ENCODE data around the gene OR8K3. TPM values are rescaled to one million over a fixed set of nuclear protein-coding genes. Genes with fewer than 3 reads are reported as not detected.

The OR8K3 gene
- total and polyA plus RNA-seq, 7 experiments from 2014 or later = not detected

GRCh38 chr11:56333156-56333555 is 18.2 kb downstream of the OR8K3 start:
- peaks cover 0 to 10% (median 0%) of the 10 kb centered on the region in 3 experiments for H3K9me3 ChIP-seq (ENCODE audit: control insufficient read depth in 2 of 3, low read length in 3 of 3)
- Mint-ChIP-seq H3K27ac (no peak overlapping the region), H3K4me3 (no peak overlapping the region), H3K4me1 (no peaks in the 10 kb centered on the region), H3K36me3 (no peaks in the 10 kb centered on the region), H3K27me3 (no peaks in the 10 kb centered on the region), H3K9me3 (peaks cover 0 to 13% (median 5%) of the 10 kb centered on the region in 11 donors)
- no peaks in the 10 kb centered on the region for H3K4me1 ChIP-seq (ENCODE audit: control insufficient read depth in 2 of 2, insufficient read depth in 2 of 2, low read length in 2 of 2)
- DNase-seq (no peak), ATAC-seq (no peak)
- no peaks in the 10 kb centered on the region for H3K36me3 ChIP-seq (ENCODE audit: control insufficient read depth in 2 of 3, insufficient read depth in 3 of 3, low read length in 3 of 3)
- no peaks in the 10 kb centered on the region for H3K27me3 ChIP-seq (ENCODE audit: control insufficient read depth in 2 of 2, insufficient read depth in 2 of 2, low read length in 2 of 2)
- intact Hi-C loops (cut with micrococcal nuclease) = no loop called here
- POLR2A ChIA-PET = no interaction called here
- CTCF ChIA-PET = no interaction called here
- H3K4me3 ChIP-seq (ENCODE audit: low read length) = no peak overlapping the region
- no peak overlapping the region for H3K27ac ChIP-seq (ENCODE audit: low read depth, low read length)

DNA sequence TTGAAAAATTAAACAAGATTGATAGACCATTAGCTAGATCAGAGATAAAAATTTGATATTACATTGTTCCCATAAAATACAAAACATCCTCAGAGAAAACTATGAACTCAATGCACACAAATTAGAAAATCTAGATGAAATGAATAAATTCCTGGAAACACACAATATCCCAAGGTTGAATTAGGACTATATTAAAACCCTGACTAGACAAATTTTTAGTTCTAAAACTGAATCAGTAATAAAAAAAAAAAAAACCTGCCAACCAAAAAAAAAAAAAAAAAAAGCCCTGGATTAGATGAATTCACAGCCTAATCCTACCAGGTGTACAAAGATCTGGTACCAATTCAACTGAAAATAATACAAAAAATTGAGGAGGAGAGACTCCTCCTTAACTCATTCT is 25.3 kb downstream of the OR8K3 start:
- ATAC-seq = no peak
- no peak for DNase-seq
- Mint-ChIP-seq H3K4me3 (no peak overlapping the region), H3K27me3 (no peaks in the 10 kb centered on the region), H3K9me3 (peaks cover 4 to 32% (median 18%) of the 10 kb centered on the region in 11 donors), H3K4me1 (no peaks in the 10 kb centered on the region), H3K27ac (no peak overlapping the region), H3K36me3 (no peaks in the 10 kb centered on the region)
- H3K27me3 ChIP-seq (ENCODE audit: control insufficient read depth in 2 of 2, insufficient read depth in 2 of 2, low read length in 2 of 2) = no peaks in the 10 kb centered on the region
- intact Hi-C loops (cut with micrococcal nuclease) = no loop called here
- no peaks in the 10 kb centered on the region for H3K4me1 ChIP-seq (ENCODE audit: control insufficient read depth in 2 of 2, insufficient read depth in 2 of 2, low read length in 2 of 2)
- peaks cover 0 to 10% (median 0%) of the 10 kb centered on the region in 3 experiments for H3K9me3 ChIP-seq (ENCODE audit: control insufficient read depth in 2 of 3, low read length in 3 of 3)
- H3K4me3 ChIP-seq (ENCODE audit: low read length) = no peak overlapping the region
- ChIA-PET CTCF (no interaction called here), POLR2A (no interaction called here)
- H3K27ac ChIP-seq (ENCODE audit: low read depth, low read length) = no peak overlapping the region
- no peaks in the 10 kb centered on the region for H3K36me3 ChIP-seq (ENCODE audit: control insufficient read depth in 2 of 3, insufficient read depth in 3 of 3, low read length in 3 of 3)

- ATAC-seq = no peak
- H3K4me1 ChIP-seq (ENCODE audit: control insufficient read depth in 2 of 2, insufficient read depth in 2 of 2, low read length in 2 of 2) = no peaks in the 10 kb centered on the region
- ChIA-PET CTCF (no interaction called here), POLR2A (no interaction called here)
- no peaks in the 10 kb centered on the region for H3K36me3 ChIP-seq (ENCODE audit: control insufficient read depth in 2 of 3, insufficient read depth in 3 of 3, low read length in 3 of 3)
- Mint-ChIP-seq H3K27ac (no peak within 1 kb of the TSS), H3K27me3 (no peaks in the 10 kb centered on the region), H3K4me3 (no peak within 1 kb of the TSS), H3K36me3 (no peaks in the 10 kb centered on the region), H3K4me1 (no peaks in the 10 kb centered on the region), H3K9me3 (peaks cover 2 to 23% (median 9%) of the 10 kb centered on the region in 11 donors)
- no peaks in the 10 kb centered on the region for H3K9me3 ChIP-seq (ENCODE audit: control insufficient read depth in 2 of 3, low read length in 3 of 3)
- no peaks in the 10 kb centered on the region for H3K27me3 ChIP-seq (ENCODE audit: control insufficient read depth in 2 of 2, insufficient read depth in 2 of 2, low read length in 2 of 2)
- H3K27ac ChIP-seq (ENCODE audit: low read depth, low read length) = no peak within 1 kb of the TSS
- DNase-seq = no peak
- intact Hi-C loops (cut with micrococcal nuclease) = no loop called here
- no peak within 1 kb of the TSS for H3K4me3 ChIP-seq (ENCODE audit: low read length)
These were observed 30.8 kb downstream of the OR8K3 start, which contains the start of gene OR8K1 for GRCh38 chr11:56345739-56346138. OR8K1 (plus strand) TSS chr11:56346039; CDS start chr11:56346039, 0 bp downstream.

GRCh38 chr11:56353991-56354390 is 39.0 kb downstream of the OR8K3 start, which contains the start of gene OR8J1:
OR8J1 (plus strand) TSS chr11:56354291; CDS start chr11:56360247, 5,956 bp downstream.
- ChIA-PET POLR2A (no interaction called here), CTCF (no interaction called here)

More at GRCh38 chr11:56353991-56354390, 39.0 kb downstream of the OR8K3 start, which contains the start of gene OR8J1:
- Mint-ChIP-seq H3K36me3 (no peaks in the 10 kb centered on the region), H3K4me1 (no peaks in the 10 kb centered on the region), H3K4me3 (no peak within 1 kb of the TSS), H3K27ac (no peak within 1 kb of the TSS), H3K9me3 (peaks cover 0 to 21% (median 4%) of the 10 kb centered on the region in 11 donors), H3K27me3 (no peaks in the 10 kb centered on the region)
- no peaks in the 10 kb centered on the region for H3K27me3 ChIP-seq (ENCODE audit: control insufficient read depth in 2 of 2, insufficient read depth in 2 of 2, low read length in 2 of 2)
- H3K36me3 ChIP-seq (ENCODE audit: control insufficient read depth in 2 of 3, insufficient read depth in 3 of 3, low read length in 3 of 3) = no peaks in the 10 kb centered on the region
- H3K4me3 ChIP-seq (ENCODE audit: low read length) = no peak within 1 kb of the TSS
- intact Hi-C loops (cut with micrococcal nuclease) = no loop called here
- no peaks in the 10 kb centered on the region for H3K4me1 ChIP-seq (ENCODE audit: control insufficient read depth in 2 of 2, insufficient read depth in 2 of 2, low read length in 2 of 2)
- ATAC-seq = no peak
- H3K27ac ChIP-seq (ENCODE audit: low read depth, low read length) = no peak within 1 kb of the TSS
- no peaks in the 10 kb centered on the region for H3K9me3 ChIP-seq (ENCODE audit: control insufficient read depth in 2 of 3, low read length in 3 of 3)
- no peak for DNase-seq

Other genes starting within 250 kb of the OR8K3 start
- not detected for gene OR8I2, start 221.8 kb upstream of the OR8K3 start, total RNA-seq
- gene OR8I2, start 221.8 kb upstream of the OR8K3 start, polyA plus RNA-seq = not detected
- not detected for gene OR8H2, start 211.5 kb upstream of the OR8K3 start, total RNA-seq
- not detected for gene OR8H2, start 211.5 kb upstream of the OR8K3 start, polyA plus RNA-seq
- gene OR8H3, start 192.8 kb upstream of the OR8K3 start, total RNA-seq = not detected
- gene OR8H3, start 192.8 kb upstream of the OR8K3 start, polyA plus RNA-seq = not detected
- gene OR8J3, start 174.9 kb upstream of the OR8K3 start, total RNA-seq = not detected
- not detected for gene OR8J3, start 174.9 kb upstream of the OR8K3 start, polyA plus RNA-seq
- gene OR8K5, start 154.8 kb upstream of the OR8K3 start, total RNA-seq = not detected
- gene OR8K5, start 154.8 kb upstream of the OR8K3 start, polyA plus RNA-seq = not detected
- not detected for gene OR5J2, start 138.5 kb upstream of the OR8K3 start, total RNA-seq
- not detected for gene OR5J2, start 138.5 kb upstream of the OR8K3 start, polyA plus RNA-seq
- gene OR5T2, start 80.9 kb upstream of the OR8K3 start, total RNA-seq = not detected
- not detected for gene OR5T2, start 80.9 kb upstream of the OR8K3 start, polyA plus RNA-seq
- not detected for gene OR5T3, start 62.9 kb upstream of the OR8K3 start, total RNA-seq
- not detected for gene OR5T3, start 62.9 kb upstream of the OR8K3 start, polyA plus RNA-seq
- not detected for gene OR5T1, start 41.0 kb upstream of the OR8K3 start, total RNA-seq
- not detected for gene OR5T1, start 41.0 kb upstream of the OR8K3 start, polyA plus RNA-seq
- not detected for gene OR8H1, start 22.9 kb upstream of the OR8K3 start, total RNA-seq
- gene OR8H1, start 22.9 kb upstream of the OR8K3 start, polyA plus RNA-seq = not detected
- not detected for gene OR8K1, start 30.9 kb downstream of the OR8K3 start, total RNA-seq
- gene OR8K1, start 30.9 kb downstream of the OR8K3 start, polyA plus RNA-seq = not detected
- not detected for gene OR8J1, start 39.1 kb downstream of the OR8K3 start, total RNA-seq
- gene OR8J1, start 39.1 kb downstream of the OR8K3 start, polyA plus RNA-seq = not detected
- not detected for gene OR8U1, start 60.5 kb downstream of the OR8K3 start, total RNA-seq
- not detected for gene OR8U1, start 60.5 kb downstream of the OR8K3 start, polyA plus RNA-seq
- gene OR5AL1, start 97.6 kb downstream of the OR8K3 start, total RNA-seq = not detected
- gene OR5AL1, start 97.6 kb downstream of the OR8K3 start, polyA plus RNA-seq = not detected
- gene OR5M3, start 158.2 kb downstream of the OR8K3 start, total RNA-seq = not detected
- not detected for gene OR5M3, start 158.2 kb downstream of the OR8K3 start, polyA plus RNA-seq
- not detected for gene OR5M8, start 176.2 kb downstream of the OR8K3 start, total RNA-seq
- not detected for gene OR5M8, start 176.2 kb downstream of the OR8K3 start, polyA plus RNA-seq
- gene OR5M11, start 228.1 kb downstream of the OR8K3 start, total RNA-seq = not detected
- not detected for gene OR5M11, start 228.1 kb downstream of the OR8K3 start, polyA plus RNA-seq

Measured in naive thymus-derived CD4-positive, alpha-beta T cell (primary cell).